ENCODE results near the gene FAM149A. TPM values are rescaled to one million over a fixed set of nuclear protein-coding genes. Genes with fewer than 3 reads are reported as not detected.

The FAM149A gene
- total RNA-seq, result 10 to 100 TPM; 12.9 to 27.0 TPM

GRCh38 chr4:186104114-186104889, at the start of gene FAM149A:
Gene FAM149A (plus strand): TSS chr4:186104704.
- Histone ChIP-seq H3K4me3 (peak within 1 kb of the TSS; percentile 55 to 77), H3K4me1 (replicated peaks) (peaks cover under 1% of the 10 kb centered on the region), H3K27me3 (replicated peaks; ENCODE audit: insufficient read depth) (no peaks in the 10 kb centered on the region), H3K27ac (peak within 1 kb of the TSS; percentile 71 to 72), H3K9me3 (no peaks in the 10 kb centered on the region), H3K36me3 (no peaks in the 10 kb centered on the region)
- intact Hi-C loops (cut with DNase I), result no loop called here
- WGBS, result 21% methylated on average over 18 of the region's 57 CpGs
- peak; percentile 64 for DNase-seq (ENCODE audit: low spot score)
- TF ChIP-seq POLR2AphosphoS5 (IDR thresholded peaks at IDR 0.05) (peak; percentile 44), CTCF (IDR thresholded peaks at IDR 0.05) (no peak), POLR2A (IDR thresholded peaks at IDR 0.05) (no peak)

- H3K36me3 ChIP-seq, result no peaks in the 10 kb centered on the region
- no peaks in the 10 kb centered on the region for H3K27me3 ChIP-seq (replicated peaks; ENCODE audit: insufficient read depth)
- H3K4me1 ChIP-seq (replicated peaks), result no peaks in the 10 kb centered on the region
- intact Hi-C loops (cut with DNase I), result no loop called here
- no peak for DNase-seq (ENCODE audit: low spot score)
- no peak overlapping the region for H3K4me3 ChIP-seq
- no peaks in the 10 kb centered on the region for H3K9me3 ChIP-seq
- H3K27ac ChIP-seq, result no peak overlapping the region
- 80% methylated on average over 6 of the region's 6 CpGs for WGBS
- TF ChIP-seq CTCF (IDR thresholded peaks at IDR 0.05) (no peak), POLR2AphosphoS5 (IDR thresholded peaks at IDR 0.05) (no peak), POLR2A (IDR thresholded peaks at IDR 0.05) (no peak)
Observed at GRCh38 chr4:186058253-186058979, 46.1 kb upstream of the FAM149A start.

GRCh38 chr4:186058980-186059316, 45.6 kb upstream of the FAM149A start:
- no peaks in the 10 kb centered on the region for H3K36me3 ChIP-seq
- H3K9me3 ChIP-seq, result no peaks in the 10 kb centered on the region
- H3K4me3 ChIP-seq, result no peak overlapping the region
- DNase-seq (ENCODE audit: low spot score), result no peak
- H3K27ac ChIP-seq, result no peak overlapping the region
- H3K4me1 ChIP-seq (replicated peaks), result no peaks in the 10 kb centered on the region
- WGBS, result 88% methylated on average over 3 of the region's 3 CpGs
- H3K27me3 ChIP-seq (replicated peaks; ENCODE audit: insufficient read depth), result no peaks in the 10 kb centered on the region
- TF ChIP-seq POLR2A (IDR thresholded peaks at IDR 0.05), result no peak
- TF ChIP-seq POLR2AphosphoS5 (IDR thresholded peaks at IDR 0.05), result no peak
- TF ChIP-seq CTCF (IDR thresholded peaks at IDR 0.05), result no peak
- intact Hi-C loops (cut with DNase I), result no loop called here

GRCh38 chr4:186061921-186062320, 42.6 kb upstream of the FAM149A start:
- DNase-seq (ENCODE audit: low spot score), result no peak
- Histone ChIP-seq H3K4me1 (replicated peaks) (no peaks in the 10 kb centered on the region), H3K9me3 (no peaks in the 10 kb centered on the region), H3K4me3 (no peak overlapping the region), H3K27ac (no peak overlapping the region), H3K36me3 (no peaks in the 10 kb centered on the region), H3K27me3 (replicated peaks; ENCODE audit: insufficient read depth) (no peaks in the 10 kb centered on the region)
- TF ChIP-seq POLR2A (IDR thresholded peaks at IDR 0.05) (no peak), POLR2AphosphoS5 (IDR thresholded peaks at IDR 0.05) (no peak), CTCF (IDR thresholded peaks at IDR 0.05) (no peak)
- intact Hi-C loops (cut with DNase I), result no loop called here
- WGBS, result 94% methylated on average over 4 of the region's 4 CpGs
